Lower leg skin (tissue), 4 donors: ENCODE results near the gene PLB1. TPM values are rescaled to one million over a fixed set of nuclear protein-coding genes. Genes with fewer than 3 reads are reported as not detected.
A peak's percentile ranks its signal among the peaks of the same experiment; 100 is the strongest.

ENCODE experiments used
- DNase-seq, 2 donors: peaks; one replicate each; pipeline ENCODE4 v3.0.0-alpha.2; 2019; ENCODE audit warnings: low spot score in 2 of 2
- H3K4me3 ChIP-seq: fragments of 200-600 bp; sonication (generic); 2 replicates; pipeline ENCODE4 v1.5.1; 2017; ENCODE audit warnings: mild to moderate bottlenecking, low read depth; ENCODE audit not compliant: poor library complexity, severe bottlenecking
- CTCF ChIP-seq, 3 donors: fragments of 450-650 bp; IDR thresholded peaks; one replicate each; pipeline ENCODE4 v1.5.1; 2016; ENCODE audit warnings: antibody characterized with exemption in 3 of 3, mild to moderate bottlenecking in 3 of 3, moderate library complexity in 2 of 3
- POLR2A ChIP-seq, 2 donors: fragments of 450-650 bp; IDR thresholded peaks; one replicate each; pipeline ENCODE4 v1.6.1; 2016 to 2017; ENCODE audit warnings: antibody characterized with exemption in 2 of 2, mild to moderate bottlenecking in 1 of 2, moderate library complexity in 1 of 2
- WGBS, 2 donors: methylation state at CpG; one replicate each; pipeline ENCODE4 v1.1.5; 2018; 5-methylcytosine and 5-hydroxymethylcytosine counted together
- intact Hi-C: fragments of 100-400 bp; cut with DNase I; formaldehyde crosslinking; loops from one replicate; pipeline ENCODE4 v1.15.0; 2023; ENCODE audit warnings: low total_unique reads
- total RNA-seq, 4 donors: library from RNA; depleted of rRNA; stranded (reverse); fragments of >200 nt; gene quantifications; one replicate each; pipeline ENCODE4 v1.1.0, GENCODE V29; 2016

The PLB1 gene
- total RNA-seq, 4 donors from 2014 or later: 3.4 to 10.3 (median 8.9) TPM

- 23 to 42% methylated on average over 5 of the region's 5 CpGs for WGBS, 2 donors
- no peak overlapping the region for H3K4me3 ChIP-seq
- no peak for TF ChIP-seq POLR2A (IDR thresholded peaks at IDR 0.05)
- no peak for TF ChIP-seq CTCF (IDR thresholded peaks at IDR 0.05)
- intact Hi-C loops: no loop called here
- no peak for DNase-seq
Measured at GRCh38 chr2:28568533-28568932, 72.7 kb downstream of the PLB1 start.

GRCh38 chr2:28570431-28570830 lies 74.6 kb downstream of the PLB1 start:
- WGBS, 2 donors: 76 to 96% methylated on average over 6 of the region's 6 CpGs
- intact Hi-C loops: no loop called here
- TF ChIP-seq CTCF (IDR thresholded peaks at IDR 0.05) (no peak), POLR2A (IDR thresholded peaks at IDR 0.05) (no peak)
- no peak for DNase-seq
- H3K4me3 ChIP-seq: no peak overlapping the region

- TF ChIP-seq POLR2A (IDR thresholded peaks at IDR 0.05) (no peak), CTCF (IDR thresholded peaks at IDR 0.05) (no peak)
- H3K4me3 ChIP-seq: no peak overlapping the region
- intact Hi-C loops: no loop called here
- WGBS, 2 donors: 88 to 90% methylated on average over 5 of the region's 5 CpGs
- DNase-seq: no peak
Measured at GRCh38 chr2:28576714-28577113, 80.9 kb downstream of the PLB1 start.

- 90 to 92% methylated on average over 16 of the region's 16 CpGs for WGBS, 2 donors
- intact Hi-C loops: no loop called here
- DNase-seq: peak in 1 of 2 donors; percentile 61
- H3K4me3 ChIP-seq: no peak overlapping the region
- TF ChIP-seq POLR2A (IDR thresholded peaks at IDR 0.05) (no peak), CTCF (IDR thresholded peaks at IDR 0.05) (no peak)
Measured at GRCh38 chr2:28577791-28578680, 82.2 kb downstream of the PLB1 start.

- DNase-seq: no peak
- no peak for TF ChIP-seq POLR2A (IDR thresholded peaks at IDR 0.05)
- TF ChIP-seq CTCF (IDR thresholded peaks at IDR 0.05): no peak
- intact Hi-C loops: no loop called here
- H3K4me3 ChIP-seq: no peak overlapping the region
- 74 to 76% methylated on average over 2 of the region's 2 CpGs for WGBS, 2 donors
Measured at GRCh38 chr2:28578774-28579173, 82.9 kb downstream of the PLB1 start.
